ENCODE measurements around the gene NR5A1.

The NR5A1 gene

GRCh38 chr9:124439086-124439485 lies 68.1 kb downstream of the NR5A1 start:
- no peak for TF ChIP-seq CTCF (conservative IDR thresholded peaks at IDR 0.05; ENCODE audit: low read depth, low read length)
- Histone ChIP-seq H3K9ac (no peak overlapping the region), H3K27ac (no peak overlapping the region), H3K4me1 (ENCODE audit: low read depth, poor library complexity, severe bottlenecking) (peaks cover 16% of the 10 kb centered on the region), H3K79me2 (ENCODE audit: insufficient read depth, low read depth) (no peaks in the 10 kb centered on the region), H3K4me2 (no peak overlapping the region), H3K4me3 (IDR thresholded peaks at IDR 0.05; ENCODE audit: insufficient read depth, low read depth, low read length) (no peak overlapping the region), H4K20me1 (ENCODE audit: insufficient read depth) (no peaks in the 10 kb centered on the region), H3K27me3 (ENCODE audit: insufficient read depth, low read depth) (no peaks in the 10 kb centered on the region), H2AFZ (ENCODE audit: low read depth) (no peak overlapping the region), H3K36me3 (ENCODE audit: insufficient read depth) (no peaks in the 10 kb centered on the region)

- no peaks in the 10 kb centered on the region for H3K36me3 ChIP-seq (ENCODE audit: insufficient read depth)
- H3K79me2 ChIP-seq (ENCODE audit: insufficient read depth, low read depth), result no peaks in the 10 kb centered on the region
- peaks cover 16% of the 10 kb centered on the region for H3K4me1 ChIP-seq (ENCODE audit: low read depth, poor library complexity, severe bottlenecking)
- H3K27ac ChIP-seq, result no peak overlapping the region
- no peak overlapping the region for H2AFZ ChIP-seq (ENCODE audit: low read depth)
- no peaks in the 10 kb centered on the region for H4K20me1 ChIP-seq (ENCODE audit: insufficient read depth)
- no peak overlapping the region for H3K9ac ChIP-seq
- TF ChIP-seq CTCF (conservative IDR thresholded peaks at IDR 0.05; ENCODE audit: low read depth, low read length), result no peak
- no peak overlapping the region for H3K4me2 ChIP-seq
- H3K27me3 ChIP-seq (ENCODE audit: insufficient read depth, low read depth), result no peaks in the 10 kb centered on the region
- H3K4me3 ChIP-seq (IDR thresholded peaks at IDR 0.05; ENCODE audit: insufficient read depth, low read depth, low read length), result no peak overlapping the region
These were observed 69.1 kb downstream of the NR5A1 start for GRCh38 chr9:124438091-124438490.

- Histone ChIP-seq H2AFZ (ENCODE audit: low read depth) (0 out of 2 replicates have a peak overlapping the region, but pooled peaks have one; percentile 6), H3K79me2 (ENCODE audit: insufficient read depth, low read depth) (no peaks in the 10 kb centered on the region), H3K27ac (no peak overlapping the region), H3K4me2 (no peak overlapping the region), H4K20me1 (ENCODE audit: insufficient read depth) (no peaks in the 10 kb centered on the region), H3K4me3 (IDR thresholded peaks at IDR 0.05; ENCODE audit: insufficient read depth, low read depth, low read length) (no peak overlapping the region), H3K27me3 (ENCODE audit: insufficient read depth, low read depth) (no peaks in the 10 kb centered on the region), H3K36me3 (ENCODE audit: insufficient read depth) (no peaks in the 10 kb centered on the region), H3K4me1 (ENCODE audit: low read depth, poor library complexity, severe bottlenecking) (peaks cover 16% of the 10 kb centered on the region), H3K9ac (no peak overlapping the region)
- no peak for TF ChIP-seq CTCF (conservative IDR thresholded peaks at IDR 0.05; ENCODE audit: low read depth, low read length)
These were observed 70.1 kb downstream of the NR5A1 start for GRCh38 chr9:124437086-124437485.

- no peaks in the 10 kb centered on the region for H3K27me3 ChIP-seq (ENCODE audit: insufficient read depth, low read depth)
- no peak overlapping the region for H3K4me3 ChIP-seq (IDR thresholded peaks at IDR 0.05; ENCODE audit: insufficient read depth, low read depth, low read length)
- H3K4me2 ChIP-seq, result peak overlapping the region; percentile 40
- H3K9ac ChIP-seq, result no peak overlapping the region
- TF ChIP-seq CTCF (conservative IDR thresholded peaks at IDR 0.05; ENCODE audit: low read depth, low read length), result no peak
- H3K79me2 ChIP-seq (ENCODE audit: insufficient read depth, low read depth), result no peaks in the 10 kb centered on the region
- peak overlapping the region; percentile 36; the same call in 1 of the 2 replicates for H3K27ac ChIP-seq
- H2AFZ ChIP-seq (ENCODE audit: low read depth), result peak overlapping the region; percentile 6; the same call in 1 of the 2 replicates
- H3K4me1 ChIP-seq (ENCODE audit: low read depth, poor library complexity, severe bottlenecking), result peaks cover 16% of the 10 kb centered on the region
- H4K20me1 ChIP-seq (ENCODE audit: insufficient read depth), result no peaks in the 10 kb centered on the region
- H3K36me3 ChIP-seq (ENCODE audit: insufficient read depth), result no peaks in the 10 kb centered on the region
These were observed 70.9 kb downstream of the NR5A1 start for GRCh38 chr9:124436320-124436719.

Data from KMS-11 (cell line).